ENCODE results near the gene MED16. TPM values are rescaled to one million over a fixed set of nuclear protein-coding genes. Genes with fewer than 3 reads are reported as not detected.

MED16 gene
- total RNA-seq, 2 experiments from 2014 or later: 19.1 to 54.3 TPM

DNA sequence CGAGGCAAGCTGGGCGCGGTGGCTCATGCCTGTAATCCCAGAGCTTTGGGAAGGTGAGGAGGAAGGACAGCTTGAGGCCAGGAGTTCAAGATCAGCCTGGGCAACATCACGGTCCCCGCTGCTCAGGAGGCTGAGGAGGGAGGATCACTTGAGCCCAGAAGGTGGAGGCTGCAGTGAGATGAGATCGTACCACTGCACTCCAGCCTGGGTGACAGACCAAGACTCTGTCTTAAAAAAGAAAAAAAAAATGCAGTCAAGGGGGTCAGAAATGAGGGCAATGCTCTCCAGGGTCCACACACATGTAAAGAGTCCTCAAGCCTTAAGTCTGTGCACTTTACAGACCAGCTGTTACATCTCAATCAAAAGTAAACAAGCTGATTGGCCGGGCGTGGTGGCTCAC lies 11.6 kb upstream of the MED16 start:
- BruUV-seq (replicated peaks): no TSS peak
- H3K4me1 ChIP-seq (ENCODE audit: insufficient read depth, low read length, poor library complexity, severe bottlenecking): peaks cover 51% of the 10 kb centered on the region

DNA sequence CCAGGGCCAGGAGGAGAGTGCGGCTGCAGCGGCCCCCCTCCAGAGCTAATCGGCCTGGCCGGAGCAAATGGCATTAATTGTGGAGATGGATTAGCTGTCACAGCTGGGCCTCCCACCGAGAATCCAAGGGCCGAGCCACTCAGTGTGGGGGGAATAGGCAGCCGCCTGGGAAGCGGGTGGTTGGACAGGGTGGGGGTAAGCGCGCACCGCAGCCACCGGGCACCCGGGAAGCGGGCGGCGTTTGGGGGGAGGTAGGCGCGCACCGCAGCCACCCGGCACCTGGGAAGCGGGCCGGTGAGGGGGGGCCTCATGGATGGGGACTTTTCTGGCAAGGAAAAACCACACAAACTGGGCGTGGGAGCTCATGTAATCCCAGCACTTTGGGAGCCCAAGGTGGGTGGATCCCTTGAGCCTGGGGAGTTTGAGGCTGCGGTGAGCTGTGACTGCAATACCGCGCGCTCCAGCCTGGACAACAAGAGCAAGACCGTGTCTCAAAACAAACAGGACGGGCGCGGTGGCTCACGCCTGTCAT lies 10.3 kb upstream of the MED16 start:
- H3K9me3 ChIP-seq (ENCODE audit: low read length): no peaks in the 10 kb centered on the region
- H3K4me2 ChIP-seq (ENCODE audit: low read length): no peak overlapping the region
- H3K79me2 ChIP-seq (ENCODE audit: insufficient read depth, low read depth, low read length): peaks cover 10% of the 10 kb centered on the region; the same call in 1 of the 2 replicates
- intact Hi-C loops (cut with micrococcal nuclease; ENCODE audit: unreplicated experiment): no loop called here
- no peak overlapping the region for H3K4me3 ChIP-seq (ENCODE audit: low read depth, low read length, poor library complexity, severe bottlenecking)
- peaks cover 51% of the 10 kb centered on the region for H3K4me1 ChIP-seq (ENCODE audit: insufficient read depth, low read length, poor library complexity, severe bottlenecking)
- H3K27ac ChIP-seq (ENCODE audit: low read depth, low read length, poor library complexity, severe bottlenecking): no peak overlapping the region
- H4K20me1 ChIP-seq (ENCODE audit: insufficient read depth, low read length): no peaks in the 10 kb centered on the region
- DNase-seq (ENCODE audit: low spot score): no peak
- BruUV-seq (replicated peaks): no TSS peak
- no peaks in the 10 kb centered on the region for H3K9me2 ChIP-seq (ENCODE audit: insufficient read depth, low read length)
- POLR2A ChIA-PET: interaction anchor here (0.8 kb wide), 1 partner anchor 10 kb away, joined by 3 read pairs; the partner anchor contains the start of genes MED16 and RNU6-9
- TF ChIP-seq EZH2phosphoT487 (IDR thresholded peaks at IDR 0.05; ENCODE audit: borderline replicate concordance, low read depth, low read length): no peak
- CTCF ChIA-PET (ENCODE audit: unreplicated experiment): no interaction called here
- H2AFZ ChIP-seq (ENCODE audit: low read length): no peak overlapping the region
- H3K36me3 ChIP-seq (ENCODE audit: insufficient read depth, low read length): peaks cover 17% of the 10 kb centered on the region; the same call in 1 of the 2 replicates

More for the DNA sequence above, 11.6 kb upstream of the MED16 start:
- H3K4me3 ChIP-seq (ENCODE audit: low read depth, low read length, poor library complexity, severe bottlenecking): no peak overlapping the region
- no peaks in the 10 kb centered on the region for H3K9me3 ChIP-seq (ENCODE audit: low read length)
- no peaks in the 10 kb centered on the region for H3K9me2 ChIP-seq (ENCODE audit: insufficient read depth, low read length)
- H3K79me2 ChIP-seq (ENCODE audit: insufficient read depth, low read depth, low read length): peaks cover 14% of the 10 kb centered on the region; the same call in 1 of the 2 replicates
- H2AFZ ChIP-seq (ENCODE audit: low read length): no peak overlapping the region
- peaks cover 10% of the 10 kb centered on the region; the same call in 1 of the 2 replicates for H3K36me3 ChIP-seq (ENCODE audit: insufficient read depth, low read length)
- intact Hi-C loops (cut with micrococcal nuclease; ENCODE audit: unreplicated experiment): no loop called here
- no peaks in the 10 kb centered on the region for H4K20me1 ChIP-seq (ENCODE audit: insufficient read depth, low read length)
- H3K4me2 ChIP-seq (ENCODE audit: low read length): no peak overlapping the region
- TF ChIP-seq, protein P1, sequence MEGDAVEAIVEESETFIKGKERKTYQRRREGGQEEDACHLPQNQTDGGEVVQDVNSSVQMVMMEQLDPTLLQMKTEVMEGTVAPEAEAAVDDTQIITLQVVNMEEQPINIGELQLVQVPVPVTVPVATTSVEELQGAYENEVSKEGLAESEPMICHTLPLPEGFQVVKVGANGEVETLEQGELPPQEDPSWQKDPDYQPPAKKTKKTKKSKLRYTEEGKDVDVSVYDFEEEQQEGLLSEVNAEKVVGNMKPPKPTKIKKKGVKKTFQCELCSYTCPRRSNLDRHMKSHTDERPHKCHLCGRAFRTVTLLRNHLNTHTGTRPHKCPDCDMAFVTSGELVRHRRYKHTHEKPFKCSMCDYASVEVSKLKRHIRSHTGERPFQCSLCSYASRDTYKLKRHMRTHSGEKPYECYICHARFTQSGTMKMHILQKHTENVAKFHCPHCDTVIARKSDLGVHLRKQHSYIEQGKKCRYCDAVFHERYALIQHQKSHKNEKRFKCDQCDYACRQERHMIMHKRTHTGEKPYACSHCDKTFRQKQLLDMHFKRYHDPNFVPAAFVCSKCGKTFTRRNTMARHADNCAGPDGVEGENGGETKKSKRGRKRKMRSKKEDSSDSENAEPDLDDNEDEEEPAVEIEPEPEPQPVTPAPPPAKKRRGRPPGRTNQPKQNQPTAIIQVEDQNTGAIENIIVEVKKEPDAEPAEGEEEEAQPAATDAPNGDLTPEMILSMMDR (conservative IDR thresholded peaks at IDR 0.05; ENCODE audit: low read length): no peak
- no peak for TF ChIP-seq EZH2phosphoT487 (IDR thresholded peaks at IDR 0.05; ENCODE audit: borderline replicate concordance, low read depth, low read length)
- POLR2A ChIA-PET: interaction anchor here (0.6 kb wide), 1 partner anchor 27 kb away, joined by 6 read pairs; no protein-coding TSS in a partner anchor
- H3K27ac ChIP-seq (ENCODE audit: low read depth, low read length, poor library complexity, severe bottlenecking): no peak overlapping the region
- CTCF ChIA-PET (ENCODE audit: unreplicated experiment): no interaction called here
- DNase-seq (ENCODE audit: low spot score): no peak

DNA sequence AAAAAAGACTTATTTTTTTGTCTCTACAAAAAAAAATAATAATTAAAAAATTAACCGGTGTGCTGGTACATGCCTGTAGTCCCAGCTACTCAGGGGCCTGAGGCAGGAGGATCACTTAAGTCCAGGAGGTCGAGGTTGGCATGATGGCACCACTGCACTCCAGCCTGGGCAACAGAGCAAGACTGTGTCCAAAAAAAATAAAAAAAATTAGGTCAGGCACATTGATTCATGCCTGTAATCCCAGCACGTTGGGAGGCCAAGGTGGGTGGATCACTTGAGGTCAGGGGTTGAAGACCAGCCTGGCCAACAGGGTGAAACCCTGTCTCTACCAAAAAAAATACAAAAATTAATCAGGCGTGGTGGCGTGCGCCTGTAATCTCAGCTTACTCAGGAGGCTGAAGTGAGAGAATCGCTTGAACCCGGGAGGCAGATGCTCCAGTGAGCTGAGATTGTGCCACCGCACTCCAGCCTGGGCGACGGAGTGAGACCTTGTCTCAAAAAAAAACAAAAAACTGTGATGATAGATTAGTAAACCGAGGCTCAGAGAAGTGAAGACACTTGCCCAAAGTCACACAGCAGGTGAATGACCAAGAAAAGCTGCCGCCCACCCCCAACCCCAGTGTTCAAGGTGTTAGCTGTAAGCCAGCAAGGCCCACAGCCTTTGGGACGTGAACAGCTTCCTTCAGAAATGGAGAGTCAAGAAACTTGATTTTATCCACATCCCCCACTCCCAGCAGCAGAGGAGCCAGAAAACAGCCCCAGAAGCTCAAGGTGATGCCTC lies 9.6 kb upstream of the MED16 start:
- Histone ChIP-seq H3K36me3 (ENCODE audit: insufficient read depth, low read length) (peaks cover 17% of the 10 kb centered on the region; the same call in 1 of the 2 replicates), H3K4me1 (ENCODE audit: insufficient read depth, low read length, poor library complexity, severe bottlenecking) (peaks cover 45% of the 10 kb centered on the region), H2AFZ (ENCODE audit: low read length) (no peak overlapping the region), H3K4me3 (ENCODE audit: low read depth, low read length, poor library complexity, severe bottlenecking) (no peak overlapping the region), H3K9me2 (ENCODE audit: insufficient read depth, low read length) (no peaks in the 10 kb centered on the region), H4K20me1 (ENCODE audit: insufficient read depth, low read length) (no peaks in the 10 kb centered on the region), H3K79me2 (ENCODE audit: insufficient read depth, low read depth, low read length) (peaks cover 3% of the 10 kb centered on the region; the same call in 1 of the 2 replicates), H3K9me3 (ENCODE audit: low read length) (no peaks in the 10 kb centered on the region), H3K4me2 (ENCODE audit: low read length) (no peak overlapping the region), H3K27ac (ENCODE audit: low read depth, low read length, poor library complexity, severe bottlenecking) (no peak overlapping the region)
- BruUV-seq (replicated peaks): no TSS peak
- ChIA-PET CTCF (ENCODE audit: unreplicated experiment) (no interaction called here), POLR2A (interaction anchor here (0.6 to 0.8 kb wide), 2 partner anchors 9 to 43 kb away, joined by 3 read pairs; partner anchors contain the start of genes MED16 and RNU6-9)
- intact Hi-C loops (cut with micrococcal nuclease; ENCODE audit: unreplicated experiment): no loop called here
- DNase-seq (ENCODE audit: low spot score): no peak
- TF ChIP-seq EZH2phosphoT487 (IDR thresholded peaks at IDR 0.05; ENCODE audit: borderline replicate concordance, low read depth, low read length): no peak
- TF ChIP-seq, protein P1 (conservative IDR thresholded peaks at IDR 0.05; ENCODE audit: low read length): no peak
